AG09319 (cell line): ENCODE data around the gene TRMT6.

Experiments used
- DNase-seq: peaks from one replicate; pipeline ENCODE4 v3.0.0-alpha.2; 2010; ENCODE audit warnings: low read depth; ENCODE audit errors: extremely low read depth
- TF ChIP-seq, protein P1 (sequence below): IDR thresholded peaks from 2 replicates; pipeline ENCODE4 v1.5.1; 2011; ENCODE audit warnings: low read depth, mild to moderate bottlenecking, inconsistent platforms, low read length, moderate library complexity

The TRMT6 gene

DNA sequence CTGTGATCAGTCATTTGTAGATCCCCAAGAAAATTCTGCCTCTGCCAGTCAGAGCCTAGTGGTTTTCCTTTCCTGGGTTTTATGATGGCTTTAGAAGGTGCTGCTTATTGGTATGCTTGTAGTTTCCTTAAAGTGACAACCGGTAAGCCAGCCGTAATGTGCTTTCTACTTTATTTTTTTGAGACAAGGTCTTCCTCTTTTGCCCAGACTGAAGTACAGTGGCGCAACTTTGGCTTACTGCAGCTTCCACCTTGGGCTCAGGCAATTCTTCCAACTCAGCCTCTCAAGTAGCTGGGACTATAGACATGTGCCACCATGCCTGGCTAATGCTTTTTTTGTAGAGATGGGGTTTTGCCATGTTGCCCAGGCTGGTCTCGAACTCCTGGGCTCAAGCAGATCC, 23.6 kb upstream of the TRMT6 start:
- no peak for DNase-seq
- TF ChIP-seq, protein P1, sequence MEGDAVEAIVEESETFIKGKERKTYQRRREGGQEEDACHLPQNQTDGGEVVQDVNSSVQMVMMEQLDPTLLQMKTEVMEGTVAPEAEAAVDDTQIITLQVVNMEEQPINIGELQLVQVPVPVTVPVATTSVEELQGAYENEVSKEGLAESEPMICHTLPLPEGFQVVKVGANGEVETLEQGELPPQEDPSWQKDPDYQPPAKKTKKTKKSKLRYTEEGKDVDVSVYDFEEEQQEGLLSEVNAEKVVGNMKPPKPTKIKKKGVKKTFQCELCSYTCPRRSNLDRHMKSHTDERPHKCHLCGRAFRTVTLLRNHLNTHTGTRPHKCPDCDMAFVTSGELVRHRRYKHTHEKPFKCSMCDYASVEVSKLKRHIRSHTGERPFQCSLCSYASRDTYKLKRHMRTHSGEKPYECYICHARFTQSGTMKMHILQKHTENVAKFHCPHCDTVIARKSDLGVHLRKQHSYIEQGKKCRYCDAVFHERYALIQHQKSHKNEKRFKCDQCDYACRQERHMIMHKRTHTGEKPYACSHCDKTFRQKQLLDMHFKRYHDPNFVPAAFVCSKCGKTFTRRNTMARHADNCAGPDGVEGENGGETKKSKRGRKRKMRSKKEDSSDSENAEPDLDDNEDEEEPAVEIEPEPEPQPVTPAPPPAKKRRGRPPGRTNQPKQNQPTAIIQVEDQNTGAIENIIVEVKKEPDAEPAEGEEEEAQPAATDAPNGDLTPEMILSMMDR = no peak

DNA sequence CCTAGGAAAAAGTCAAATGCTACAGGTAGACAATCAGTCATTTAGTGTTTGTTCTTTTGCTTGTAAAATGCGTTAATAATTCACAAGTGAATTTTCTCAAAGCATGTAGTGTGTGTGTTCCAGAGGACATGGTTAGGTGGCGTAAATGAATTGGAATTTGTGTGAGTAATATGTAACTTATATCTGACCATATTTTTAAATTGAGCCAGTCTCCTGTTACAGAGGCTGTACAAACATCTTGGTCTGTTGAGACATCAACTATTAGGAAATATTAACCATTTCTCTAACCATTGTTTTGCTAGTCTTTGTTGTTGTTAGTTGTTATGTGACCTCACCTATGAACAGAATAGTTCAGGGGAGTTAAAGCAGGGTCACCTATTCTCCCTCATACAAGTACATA, 22.8 kb upstream of the TRMT6 start:
- TF ChIP-seq, protein P1 = no peak
- DNase-seq = no peak

DNA sequence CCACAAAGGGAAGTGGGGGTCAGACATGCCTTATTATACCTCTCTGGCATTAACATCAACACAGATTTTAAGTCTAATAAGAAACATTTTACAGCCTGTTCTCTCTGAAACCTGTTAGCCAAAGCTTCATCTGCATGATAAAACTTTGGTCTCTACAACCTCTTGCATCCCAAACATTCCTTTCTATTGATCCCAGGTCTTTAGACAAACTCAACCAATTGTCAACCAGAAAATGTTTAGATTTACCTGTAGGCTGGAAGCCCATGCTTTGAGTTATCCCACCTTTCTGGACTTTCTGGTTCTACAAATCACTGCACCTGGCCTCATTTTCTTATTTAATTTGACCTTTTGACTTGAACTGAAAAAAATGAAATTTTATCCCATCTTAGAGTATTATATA, 20.9 kb upstream of the TRMT6 start:
- no peak for DNase-seq
- TF ChIP-seq, protein P1 = no peak

DNA sequence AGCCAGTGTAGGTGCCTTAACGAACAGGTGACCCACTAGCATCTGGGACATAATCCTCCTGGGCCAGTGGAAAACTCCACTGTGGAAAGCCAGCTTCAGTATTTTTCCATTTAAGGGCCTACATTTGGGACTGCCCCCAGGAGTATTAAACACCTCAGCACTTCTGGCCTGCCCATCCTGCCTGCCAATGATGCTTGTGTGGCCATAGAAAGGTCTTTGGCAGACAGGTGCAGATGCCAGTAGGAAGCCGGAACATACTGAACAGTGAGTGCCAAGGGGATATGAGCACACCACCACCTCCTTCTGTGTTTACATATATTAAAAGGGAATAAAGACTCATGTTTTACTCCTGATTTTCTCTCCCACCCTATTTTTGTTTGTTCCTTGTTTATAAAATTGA, 20.0 kb upstream of the TRMT6 start:
- TF ChIP-seq, protein P1 = no peak
- no peak for DNase-seq

DNA sequence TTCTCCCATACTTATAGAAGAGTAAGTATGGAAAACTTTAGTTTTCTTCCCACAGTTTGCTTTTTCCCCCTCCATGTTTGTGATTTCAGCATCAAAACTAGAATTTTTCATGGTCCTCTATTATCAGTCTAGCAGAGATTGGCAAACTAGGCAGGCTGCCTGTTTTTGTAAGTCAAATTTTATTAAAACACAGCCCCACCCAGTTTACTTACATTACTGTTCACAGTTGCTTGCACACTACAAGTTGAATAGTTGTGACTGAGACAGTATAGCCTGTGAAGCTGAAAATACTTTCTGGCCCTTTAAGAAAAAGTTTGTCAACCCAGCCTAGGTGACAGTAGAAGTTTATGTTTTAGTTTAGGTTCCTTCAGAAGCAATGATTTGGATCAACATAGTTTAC, 19.6 kb upstream of the TRMT6 start:
- no peak for DNase-seq
- TF ChIP-seq, protein P1 = no peak

DNA sequence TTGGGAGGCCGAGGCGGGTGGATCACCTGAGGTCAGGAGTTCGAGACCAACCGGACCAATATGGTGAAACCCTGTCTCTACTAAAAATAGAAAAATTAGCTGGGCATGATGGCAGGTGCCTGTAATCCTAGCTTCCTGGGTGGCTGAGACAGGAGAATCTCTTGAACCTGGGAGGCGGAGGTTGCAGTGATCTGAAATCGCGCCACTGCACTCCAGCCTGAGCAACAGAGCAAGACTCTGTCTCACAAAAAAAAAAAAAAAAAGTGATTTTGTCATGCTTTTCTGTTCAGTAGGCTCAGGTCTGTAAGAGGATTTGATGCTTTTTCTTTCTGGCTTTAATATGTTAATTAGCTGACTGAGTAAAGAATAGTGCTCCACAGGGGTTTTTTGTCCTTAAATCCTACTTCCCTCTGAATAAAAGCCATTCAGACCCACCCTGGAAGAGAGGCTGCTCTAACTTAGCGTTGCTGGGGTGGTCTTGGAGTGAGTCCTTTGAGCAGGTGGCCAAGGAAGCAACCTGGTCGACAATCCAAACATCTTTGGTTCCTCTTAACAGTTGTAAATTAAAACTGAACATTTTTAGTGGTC, 19.1 kb upstream of the TRMT6 start:
- DNase-seq = no peak
- TF ChIP-seq, protein P1 = no peak

DNA sequence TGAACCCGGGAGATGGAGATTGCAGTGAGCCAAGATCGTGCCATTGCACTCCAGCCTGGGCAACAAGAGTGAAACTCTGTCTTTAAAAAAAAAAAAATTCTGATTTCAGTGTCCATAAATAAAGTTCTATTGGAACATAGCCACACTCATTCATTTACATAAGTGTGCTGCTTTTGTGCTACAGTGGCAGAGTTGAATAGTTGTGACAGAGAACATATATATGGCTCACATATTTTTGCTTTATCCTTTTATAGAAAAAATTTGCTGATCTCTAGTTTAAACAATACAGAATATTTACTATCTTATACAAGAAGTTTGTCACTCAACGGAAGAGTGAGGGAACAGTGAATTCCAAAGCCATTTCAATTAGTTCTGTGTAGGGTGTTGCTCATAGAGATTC, 18.1 kb upstream of the TRMT6 start:
- TF ChIP-seq, protein P1 = no peak

More for the DNA sequence above, 18.1 kb upstream of the TRMT6 start:
- DNase-seq = no peak
